Measurements from ENCODE around the gene MRPL12.

Gene MRPL12

GRCh38 chr17:81695801-81696200 is 7.4 kb upstream of the MRPL12 start:
- Histone ChIP-seq H3K27me3 (ENCODE audit: control insufficient read depth in 1 of 2, insufficient read depth in 1 of 2, low read length in 2 of 2) (no peaks in the 10 kb centered on the region), H4K91ac (ENCODE audit: low read length) (no peak overlapping the region), H3K18ac (ENCODE audit: low read depth in 1 of 2, low read length in 2 of 2) (no peak overlapping the region), H2AK5ac (ENCODE audit: low read length, severe bottlenecking) (no peak overlapping the region), H3K4me1 (ENCODE audit: control insufficient read depth, insufficient read depth, low read depth, low read length) (peaks cover 6% of the 10 kb centered on the region), H2BK12ac (ENCODE audit: low read length in 2 of 2) (no peak overlapping the region), H3K4me2 (ENCODE audit: low read length, poor library complexity, severe bottlenecking) (no peak overlapping the region), H3K9ac (ENCODE audit: low read length) (no peak overlapping the region), H3K23ac (ENCODE audit: low read length in 2 of 2) (no peak overlapping the region), H2BK120ac (ENCODE audit: low read depth, low read length) (no peak overlapping the region), H3K14ac (ENCODE audit: low read length in 2 of 2) (no peak overlapping the region), H3K79me1 (replicated peaks; ENCODE audit: low read length, poor library complexity, severe bottlenecking) (peaks cover 32% of the 10 kb centered on the region), H3K36me3 (ENCODE audit: control insufficient read depth in 1 of 2, insufficient read depth in 2 of 2, low read depth in 1 of 2, low read length in 2 of 2) (peaks cover 89 to 92% of the 10 kb centered on the region in 2 experiments), H2BK5ac (ENCODE audit: low read depth, low read length, poor library complexity, severe bottlenecking) (no peak overlapping the region), H3K27ac (ENCODE audit: low read length, poor library complexity, severe bottlenecking) (no peak overlapping the region), H2BK15ac (ENCODE audit: low read depth, poor library complexity, severe bottlenecking) (no peak overlapping the region), H3K4ac (ENCODE audit: low read depth in 1 of 2, low read length in 2 of 2) (no peak overlapping the region), H3K9me3 (ENCODE audit: control insufficient read depth, low read length) (no peaks in the 10 kb centered on the region), H3K4me3 (ENCODE audit: insufficient read depth in 1 of 2, low read depth in 1 of 2, low read length in 2 of 2) (no peak overlapping the region), H4K8ac (ENCODE audit: low read length) (no peak overlapping the region), H2AFZ (ENCODE audit: low read depth, low read length) (no peak overlapping the region)
- WGBS = 98% methylated on average over 22 of the region's 22 CpGs
- no peak for DNase-seq

GRCh38 chr17:81696218-81696941 is 6.8 kb upstream of the MRPL12 start:
- Histone ChIP-seq H4K91ac (ENCODE audit: low read length) (no peak overlapping the region), H3K4ac (ENCODE audit: low read depth in 1 of 2, low read length in 2 of 2) (no peak overlapping the region), H3K27ac (ENCODE audit: low read length, poor library complexity, severe bottlenecking) (no peak overlapping the region), H3K36me3 (ENCODE audit: control insufficient read depth in 1 of 2, insufficient read depth in 2 of 2, low read depth in 1 of 2, low read length in 2 of 2) (peaks cover 89 to 92% of the 10 kb centered on the region in 2 experiments), H3K9ac (ENCODE audit: low read length) (no peak overlapping the region), H2AFZ (ENCODE audit: low read depth, low read length) (no peak overlapping the region), H2BK120ac (ENCODE audit: low read depth, low read length) (no peak overlapping the region), H3K4me3 (ENCODE audit: insufficient read depth in 1 of 2, low read depth in 1 of 2, low read length in 2 of 2) (no peak overlapping the region), H3K14ac (ENCODE audit: low read length in 2 of 2) (no peak overlapping the region), H3K9me3 (ENCODE audit: control insufficient read depth, low read length) (no peaks in the 10 kb centered on the region), H3K27me3 (ENCODE audit: control insufficient read depth in 1 of 2, insufficient read depth in 1 of 2, low read length in 2 of 2) (no peaks in the 10 kb centered on the region), H4K8ac (ENCODE audit: low read length) (no peak overlapping the region), H3K4me2 (ENCODE audit: low read length, poor library complexity, severe bottlenecking) (no peak overlapping the region), H2BK12ac (ENCODE audit: low read length in 2 of 2) (no peak overlapping the region), H2BK5ac (ENCODE audit: low read depth, low read length, poor library complexity, severe bottlenecking) (no peak overlapping the region), H3K4me1 (ENCODE audit: control insufficient read depth, insufficient read depth, low read depth, low read length) (peaks cover 9% of the 10 kb centered on the region), H3K23ac (ENCODE audit: low read length in 2 of 2) (no peak overlapping the region), H2BK15ac (ENCODE audit: low read depth, poor library complexity, severe bottlenecking) (no peak overlapping the region), H3K18ac (ENCODE audit: low read depth in 1 of 2, low read length in 2 of 2) (no peak overlapping the region), H2AK5ac (ENCODE audit: low read length, severe bottlenecking) (no peak overlapping the region), H3K79me1 (replicated peaks; ENCODE audit: low read length, poor library complexity, severe bottlenecking) (peaks cover 30% of the 10 kb centered on the region)
- DNase-seq = no peak
- WGBS = 96% methylated on average over 40 of the region's 40 CpGs

GRCh38 chr17:81697261-81698044 is 5.7 kb upstream of the MRPL12 start:
- Histone ChIP-seq H2BK120ac (ENCODE audit: low read depth, low read length) (no peak overlapping the region), H3K4me2 (ENCODE audit: low read length, poor library complexity, severe bottlenecking) (no peak overlapping the region), H2BK15ac (ENCODE audit: low read depth, poor library complexity, severe bottlenecking) (no peak overlapping the region), H3K4me3 (ENCODE audit: insufficient read depth in 1 of 2, low read depth in 1 of 2, low read length in 2 of 2) (no peak overlapping the region), H3K9me3 (ENCODE audit: control insufficient read depth, low read length) (no peaks in the 10 kb centered on the region), H4K8ac (ENCODE audit: low read length) (no peak overlapping the region), H3K14ac (ENCODE audit: low read length in 2 of 2) (no peak overlapping the region), H3K4me1 (ENCODE audit: control insufficient read depth, insufficient read depth, low read depth, low read length) (peaks cover 18% of the 10 kb centered on the region), H2AK5ac (ENCODE audit: low read length, severe bottlenecking) (no peak overlapping the region), H3K9ac (ENCODE audit: low read length) (no peak overlapping the region), H2BK5ac (ENCODE audit: low read depth, low read length, poor library complexity, severe bottlenecking) (no peak overlapping the region), H4K91ac (ENCODE audit: low read length) (no peak overlapping the region), H3K36me3 (ENCODE audit: control insufficient read depth in 1 of 2, insufficient read depth in 2 of 2, low read depth in 1 of 2, low read length in 2 of 2) (peaks cover 86 to 91% of the 10 kb centered on the region in 2 experiments), H2AFZ (ENCODE audit: low read depth, low read length) (no peak overlapping the region), H3K18ac (ENCODE audit: low read depth in 1 of 2, low read length in 2 of 2) (no peak overlapping the region), H3K27me3 (ENCODE audit: control insufficient read depth in 1 of 2, insufficient read depth in 1 of 2, low read length in 2 of 2) (no peaks in the 10 kb centered on the region), H3K79me1 (replicated peaks; ENCODE audit: low read length, poor library complexity, severe bottlenecking) (peaks cover 24% of the 10 kb centered on the region), H3K23ac (ENCODE audit: low read length in 2 of 2) (no peak overlapping the region), H3K27ac (ENCODE audit: low read length, poor library complexity, severe bottlenecking) (no peak overlapping the region), H3K4ac (ENCODE audit: low read depth in 1 of 2, low read length in 2 of 2) (no peak overlapping the region), H2BK12ac (ENCODE audit: low read length in 2 of 2) (no peak overlapping the region)
- no peak for DNase-seq
- WGBS = 92% methylated on average over 24 of the region's 25 CpGs
